K562 (cell line): Measurements from ENCODE around the gene PQBP1.

ENCODE experiments used
- CTBP1 ChIP-seq: fragments of 450-650 bp; IDR thresholded peaks from 2 replicates; pipeline ENCODE4 v1.6.1; 2016; ENCODE audit warnings: borderline replicate concordance
- CTCF ChIP-seq, 3 experiments: IDR thresholded peaks in 2 of 3; conservative IDR thresholded peaks in 1 of 3; 2 replicates each; pipeline ENCODE4 v1.5.1; 2011 to 2012; ENCODE audit warnings: low read length in 3 of 3, mild to moderate bottlenecking in 3 of 3, control low read depth in 2 of 3, improper control_type of control experiment in 1 of 3, inconsistent platforms in 1 of 3, low read depth in 1 of 3, mixed read lengths in 1 of 3, moderate library complexity in 1 of 3; ENCODE audit not compliant: insufficient read depth in 2 of 3
- FOXP1 ChIP-seq: sonication (generic); formaldehyde crosslinking; IDR thresholded peaks from 2 replicates; pipeline ENCODE4 v1.8.0; 2022; ENCODE audit warnings: mild to moderate bottlenecking, missing genetic modification reagents
- HNRNPLL ChIP-seq: fragments of 200-400 bp; formaldehyde crosslinking; IDR thresholded peaks from 2 replicates; pipeline ENCODE4 v1.6.1; 2017; ENCODE audit warnings: low read length, low read depth, mild to moderate bottlenecking; ENCODE audit not compliant: poor library complexity, severe bottlenecking
- MGA ChIP-seq: fragments of 450-650 bp; IDR thresholded peaks from 2 replicates; pipeline ENCODE4 v1.6.1; 2016; ENCODE audit warnings: mild to moderate bottlenecking, moderate library complexity
- POLR2A ChIP-seq: fragments of 450-650 bp; conservative IDR thresholded peaks from 2 replicates; pipeline ENCODE4 v1.6.1; 2016
- PURB ChIP-seq: sonication (generic); formaldehyde crosslinking; IDR thresholded peaks from 2 replicates; pipeline ENCODE4 v1.9.0; 2021; ENCODE audit warnings: low read depth, mild to moderate bottlenecking, missing genetic modification reagents
- SUPT5H ChIP-seq: fragments of 450-650 bp; IDR thresholded peaks from 2 replicates; pipeline ENCODE4 v1.6.1; 2016
- ZBTB33 ChIP-seq: sonication (generic); formaldehyde crosslinking; IDR thresholded peaks from 2 replicates; pipeline ENCODE4 v1.8.1; 2023; ENCODE audit warnings: mild to moderate bottlenecking, missing genetic modification reagents
- ZBTB43 ChIP-seq: sonication (generic); formaldehyde crosslinking; IDR thresholded peaks from 2 replicates; pipeline ENCODE4 v1.8.0; 2023; ENCODE audit warnings: mild to moderate bottlenecking, missing genetic modification reagents
- ZFX ChIP-seq: sonication (generic); formaldehyde crosslinking; IDR thresholded peaks from 2 replicates; pipeline ENCODE4 v1.8.0; 2022; ENCODE audit warnings: mild to moderate bottlenecking, missing genetic modification reagents, moderate library complexity
- ZNF717 ChIP-seq: fragments of 250-450 bp; sonication (Bioruptor Pico); IDR thresholded peaks from 2 replicates; pipeline ENCODE4 v1.5.0; 2021
- ZNF830 ChIP-seq: fragments of 250-450 bp; sonication (Bioruptor Pico); IDR thresholded peaks from 2 replicates; pipeline ENCODE4 v1.5.0; 2021; ENCODE audit warnings: mild to moderate bottlenecking
- TF ChIP-seq, protein P1 (sequence below): fragments of 250-450 bp; sonication (Bioruptor Pico); IDR thresholded peaks from 2 replicates; pipeline ENCODE4 v1.4.0; 2020; ENCODE audit warnings: mild to moderate bottlenecking, moderate library complexity

- TF ChIP-seq CTCF (IDR thresholded peaks at IDR 0.05 in 2 of 3, conservative IDR thresholded peaks at IDR 0.05 in 1 of 3; ENCODE audit: insufficient read depth in 2 of 3, low read depth in 1 of 3, low read length in 3 of 3) = no peak
- TF ChIP-seq FOXP1 = no peak
- no peak for TF ChIP-seq ZNF717 (CRISPR knock-in tag)
- TF ChIP-seq ZBTB43 = no peak
- TF ChIP-seq POLR2A = no peak
- no peak for TF ChIP-seq MGA
- TF ChIP-seq, protein P1, sequence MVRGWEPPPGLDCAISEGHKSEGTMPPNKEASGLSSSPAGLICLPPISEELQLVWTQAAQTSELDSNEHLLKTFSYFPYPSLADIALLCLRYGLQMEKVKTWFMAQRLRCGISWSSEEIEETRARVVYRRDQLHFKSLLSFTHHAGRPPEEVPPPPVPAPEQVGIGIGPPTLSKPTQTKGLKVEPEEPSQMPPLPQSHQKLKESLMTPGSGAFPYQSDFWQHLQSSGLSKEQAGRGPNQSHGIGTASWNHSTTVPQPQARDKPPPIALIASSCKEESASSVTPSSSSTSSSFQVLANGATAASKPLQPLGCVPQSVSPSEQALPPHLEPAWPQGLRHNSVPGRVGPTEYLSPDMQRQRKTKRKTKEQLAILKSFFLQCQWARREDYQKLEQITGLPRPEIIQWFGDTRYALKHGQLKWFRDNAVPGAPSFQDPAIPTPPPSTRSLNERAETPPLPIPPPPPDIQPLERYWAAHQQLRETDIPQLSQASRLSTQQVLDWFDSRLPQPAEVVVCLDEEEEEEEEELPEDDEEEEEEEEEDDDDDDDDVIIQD (CRISPR knock-in tag) = no peak
- TF ChIP-seq ZFX = no peak
- no peak for TF ChIP-seq SUPT5H
- TF ChIP-seq ZNF830 (CRISPR knock-in tag) = no peak
- TF ChIP-seq PURB (CRISPR knock-in tag) = no peak
- no peak for TF ChIP-seq CTBP1
- TF ChIP-seq ZBTB33 (CRISPR knock-in tag) = no peak
- TF ChIP-seq HNRNPLL = no peak
These were observed 3.3 kb downstream of the PQBP1 start for GRCh38 chrX:48901069-48901468.
